ENCODE measurements around the gene MYZAP. TPM values are rescaled to one million over a fixed set of nuclear protein-coding genes. Genes with fewer than 3 reads are reported as not detected.

The MYZAP gene
- total and polyA plus RNA-seq, 2 of the 4 experiments (the other 2 are of a cell fraction) = not detected

GRCh38 chr15:57580866-57581265, 10.8 kb upstream of the MYZAP start:
- H3K4me1 ChIP-seq (ENCODE audit: control insufficient read depth, insufficient read depth, low read length) = no peaks in the 10 kb centered on the region
- in situ Hi-C loops (cut with MboI; ENCODE audit: low sequenced_read_pairs) = no loop called here
- H3K9ac ChIP-seq (ENCODE audit: low read depth, low read length) = no peak overlapping the region
- no peak overlapping the region for H2AK9ac ChIP-seq (replicated peaks; ENCODE audit: low read depth, low read length, poor library complexity)
- 64% methylated on average over 3 of the region's 5 CpGs; no CpG with 5 or more reads in 1 of the 2 experiments for WGBS, 2 experiments (ENCODE audit: extremely low coverage in 2 of 2, insufficient read length in 1 of 2)
- intact Hi-C loops (cut with micrococcal nuclease) = no loop called here
- H3K4me2 ChIP-seq (ENCODE audit: low read depth, low read length) = no peak overlapping the region
- H3K36me3 ChIP-seq (ENCODE audit: control insufficient read depth, insufficient read depth, low read length) = no peaks in the 10 kb centered on the region
- no peak for DNase-seq
- dilution Hi-C loops (cut with HindIII; ENCODE audit: low sequenced_read_pairs, unreplicated experiment) = no loop called here
- no peak overlapping the region for H3K27ac ChIP-seq (ENCODE audit: insufficient read depth, low read length)
- no peak overlapping the region for H3K14ac ChIP-seq (replicated peaks; ENCODE audit: low read depth, low read length)
- no peak overlapping the region for H4K5ac ChIP-seq (ENCODE audit: low read depth, low read length)
- H4K8ac ChIP-seq (ENCODE audit: low read depth in 2 of 2, low read length in 2 of 2) = no peak overlapping the region
- no TSS peak for BruUV-seq (replicated peaks)
- no peak overlapping the region for H2AFZ ChIP-seq (replicated peaks; ENCODE audit: low read length, poor library complexity)
- H4K20me1 ChIP-seq (ENCODE audit: insufficient read depth, low read length) = no peaks in the 10 kb centered on the region
- H2AK5ac ChIP-seq (ENCODE audit: low read depth, low read length) = no peak overlapping the region
- H3K9me1 ChIP-seq (ENCODE audit: insufficient read depth, low read length) = no peaks in the 10 kb centered on the region
- no peak overlapping the region for H4K91ac ChIP-seq (ENCODE audit: insufficient read depth, low read depth, low read length)
- no peak for ATAC-seq (ENCODE audit: low read depth)
- no peak overlapping the region for H3K4ac ChIP-seq (ENCODE audit: low read depth, low read length)
- no peak overlapping the region for H3K23ac ChIP-seq (ENCODE audit: low read depth, low read length)
- H2BK20ac ChIP-seq (ENCODE audit: low read depth, low read length) = no peak overlapping the region
- POLR2A ChIA-PET (ENCODE audit: unreplicated experiment) = no interaction called here
- H3K56ac ChIP-seq (ENCODE audit: extremely low read depth, insufficient read depth, low read length) = no peak overlapping the region
- TF ChIP-seq USF2 (IDR thresholded peaks at IDR 0.05; ENCODE audit: low read depth, low read length) (no peak), RAD21 (IDR thresholded peaks at IDR 0.05; ENCODE audit: low read length) (no peak), MAFK (IDR thresholded peaks at IDR 0.05; ENCODE audit: low read depth, low read length) (no peak), SMC3 (IDR thresholded peaks at IDR 0.05; ENCODE audit: low read depth, low read length) (no peak), POLR2A (IDR thresholded peaks at IDR 0.05; ENCODE audit: low read depth, low read length) (no peak)
- H2BK5ac ChIP-seq (ENCODE audit: low read depth, low read length, poor library complexity, severe bottlenecking) = no peak overlapping the region
- no peak overlapping the region for H2BK120ac ChIP-seq (ENCODE audit: low read depth, low read length)
- H3K18ac ChIP-seq (ENCODE audit: low read depth, low read length) = no peak overlapping the region
- no peaks in the 10 kb centered on the region for H3K79me1 ChIP-seq (ENCODE audit: low read depth in 1 of 2, low read length in 2 of 2)
- H2BK15ac ChIP-seq (ENCODE audit: low read depth, low read length) = no peak overlapping the region
- no peak overlapping the region for H3K4me3 ChIP-seq (ENCODE audit: insufficient read depth, low read depth, low read length)
- H3K27me3 ChIP-seq (ENCODE audit: control insufficient read depth, insufficient read depth, low read length) = peaks cover 13% of the 10 kb centered on the region
- peaks cover 8% of the 10 kb centered on the region; the same call in 1 of the 2 replicates for H3K9me3 ChIP-seq (ENCODE audit: control insufficient read depth, insufficient read depth, low read length)
- CTCF ChIA-PET = no interaction called here
